Upper lobe of right lung (tissue), 1 donor: ENCODE results near the gene SLC35F3. TPM values are rescaled to one million over a fixed set of nuclear protein-coding genes. Genes with fewer than 3 reads are reported as not detected.

Experiments used
- ATAC-seq: fragments of 200-7000 bp; cut with Tn5 transposase; one replicate; pipeline ENCODE4 v1.9.1; 2020; ENCODE audit warnings: mild to moderate bottlenecking, moderate library complexity
- DNase-seq: peaks from one replicate; pipeline ENCODE4 v3.0.0-alpha.2; 2020
- H3K27ac ChIP-seq: fragments of 200-600 bp; one replicate; pipeline ENCODE4 v1.8.0; 2022
- H3K27me3 ChIP-seq: fragments of 200-600 bp; one replicate; pipeline ENCODE4 v1.8.0; 2022; ENCODE audit warnings: mild to moderate bottlenecking
- H3K36me3 ChIP-seq: fragments of 200-600 bp; one replicate; pipeline ENCODE4 v1.8.0; 2022
- H3K4me1 ChIP-seq: fragments of 200-600 bp; one replicate; pipeline ENCODE4 v1.8.0; 2022
- H3K4me3 ChIP-seq: fragments of 200-600 bp; one replicate; pipeline ENCODE4 v1.8.0; 2022; ENCODE audit warnings: mild to moderate bottlenecking
- H3K9me3 ChIP-seq: fragments of 200-600 bp; one replicate; pipeline ENCODE4 v1.8.0; 2022
- CTCF ChIP-seq: fragments of 200-600 bp; IDR thresholded peaks from one replicate; pipeline ENCODE4 v1.8.0; 2022; ENCODE audit warnings: antibody characterized with exemption
- intact Hi-C: fragments of 100-400 bp; cut with DNase I; formaldehyde crosslinking; loops from one replicate; pipeline ENCODE4 v1.11.0; 2022
- total RNA-seq: library from RNA; stranded (reverse); fragmentation: NEBNext Ultra II Directional; extraction: Animal tissue kit (Norgen Biotek cat#: 25700); gene quantifications from one replicate; pipeline ENCODE4 v1.2.1, GENCODE V29; 2021
- donor health status: DM: no; HTN: yes; CAD: no; lungs with severe emphysema.

The SLC35F3 gene
- total RNA-seq, 1 donor from 2014 or later: 0.29 TPM

GRCh38 chr1:234154320-234155251 is 250.1 kb downstream of the SLC35F3 start:
- intact Hi-C loops: no loop called here
- no peak for DNase-seq

GRCh38 chr1:234162661-234163060 is 258.2 kb downstream of the SLC35F3 start:
- TF ChIP-seq CTCF: no peak
- H3K27ac ChIP-seq: no peak overlapping the region
- no peaks in the 10 kb centered on the region for H3K36me3 ChIP-seq
- no peaks in the 10 kb centered on the region for H3K4me1 ChIP-seq
- intact Hi-C loops: no loop called here
- H3K4me3 ChIP-seq: no peak overlapping the region
- DNase-seq (no peak), ATAC-seq (no peak)
- H3K27me3 ChIP-seq: no peaks in the 10 kb centered on the region
- H3K9me3 ChIP-seq: no peaks in the 10 kb centered on the region

More at GRCh38 chr1:234154320-234155251, 250.1 kb downstream of the SLC35F3 start:
- peak; percentile 80 for ATAC-seq
- peaks cover 5% of the 10 kb centered on the region for H3K27me3 ChIP-seq
- no peaks in the 10 kb centered on the region for H3K4me1 ChIP-seq
- H3K9me3 ChIP-seq: no peaks in the 10 kb centered on the region
- H3K4me3 ChIP-seq: no peak overlapping the region
- peak; percentile 87 for TF ChIP-seq CTCF
- H3K27ac ChIP-seq: no peak overlapping the region
- no peaks in the 10 kb centered on the region for H3K36me3 ChIP-seq

- no peaks in the 10 kb centered on the region for H3K9me3 ChIP-seq
- TF ChIP-seq CTCF: no peak
- no peaks in the 10 kb centered on the region for H3K36me3 ChIP-seq
- no peaks in the 10 kb centered on the region for H3K27me3 ChIP-seq
- ATAC-seq (no peak), DNase-seq (no peak)
- H3K4me3 ChIP-seq: no peak overlapping the region
- H3K27ac ChIP-seq: no peak overlapping the region
- intact Hi-C loops: no loop called here
- H3K4me1 ChIP-seq: no peaks in the 10 kb centered on the region
Observed at GRCh38 chr1:234163267-234163919, 258.9 kb downstream of the SLC35F3 start.

GRCh38 chr1:234164098-234164709 is 259.7 kb downstream of the SLC35F3 start:
- Histone ChIP-seq H3K9me3 (no peaks in the 10 kb centered on the region), H3K4me1 (no peaks in the 10 kb centered on the region), H3K27ac (no peak overlapping the region), H3K27me3 (no peaks in the 10 kb centered on the region), H3K36me3 (no peaks in the 10 kb centered on the region), H3K4me3 (no peak overlapping the region)
- no peak for ATAC-seq
- no peak for DNase-seq
- intact Hi-C loops: no loop called here
- TF ChIP-seq CTCF: no peak

GRCh38 chr1:234168061-234168724 is 263.7 kb downstream of the SLC35F3 start:
- Histone ChIP-seq H3K9me3 (no peaks in the 10 kb centered on the region), H3K27ac (no peak overlapping the region), H3K4me3 (no peak overlapping the region), H3K4me1 (no peaks in the 10 kb centered on the region), H3K27me3 (no peaks in the 10 kb centered on the region), H3K36me3 (no peaks in the 10 kb centered on the region)
- no peak for TF ChIP-seq CTCF
- ATAC-seq (no peak), DNase-seq (no peak)
- intact Hi-C loops: no loop called here
